Body of pancreas (tissue), 4 donors: ENCODE data around the gene OPN5. TPM values are rescaled to one million over a fixed set of nuclear protein-coding genes. Genes with fewer than 3 reads are reported as not detected.

Experiments
- ATAC-seq: fragments of 150-250 bp; one replicate; pipeline ENCODE4 v1.9.1; 2016
- DNase-seq, 4 donors: peaks; one replicate each; pipeline ENCODE4 v3.0.0-alpha.2; 2019
- H3K27ac ChIP-seq, 4 donors: fragments of 200-600 bp; sonication (generic); 1 replicate in 3 of 4; 2 replicates in 1 of 4; pipeline versions ENCODE4 v1.5.1 to v1.6.1; 2016 to 2019; ENCODE audit warnings: mild to moderate bottlenecking in 1 of 4, mixed read lengths in 1 of 4, moderate library complexity in 1 of 4
- H3K27me3 ChIP-seq, 2 donors: fragments of 200-600 bp; sonication (generic); one replicate each; pipeline ENCODE4 v1.6.0; 2016; ENCODE audit warnings: mild to moderate bottlenecking in 1 of 2
- H3K36me3 ChIP-seq, 2 donors: fragments of 200-600 bp; sonication (generic); replicated peaks in 1 of 2; 2 replicates each; pipeline ENCODE4 v1.5.1; 2016; ENCODE audit warnings: low read depth in 2 of 2; ENCODE audit not compliant: insufficient read depth in 1 of 2
- H3K4me1 ChIP-seq: fragments of 200-600 bp; sonication (generic); one replicate; pipeline ENCODE4 v1.6.0; 2016
- H3K4me3 ChIP-seq, 2 donors: fragments of 200-600 bp; sonication (generic); 1 replicate in 1 of 2; 2 replicates in 1 of 2; pipeline ENCODE4 v1.5.1; 2016 to 2019
- H3K9me3 ChIP-seq, 3 donors: fragments of 200-600 bp; sonication (generic); 1 replicate in 2 of 3; 2 replicates in 1 of 3; pipeline ENCODE4 v1.5.1; 2016
- POLR2A ChIP-seq, 3 donors: fragments of 450-650 bp; IDR thresholded peaks; one replicate each; pipeline ENCODE4 v1.6.1; 2016; ENCODE audit warnings: antibody characterized with exemption in 3 of 3, mild to moderate bottlenecking in 2 of 3
- WGBS, 2 donors: methylation state at CpG; one replicate each; pipeline ENCODE4 v1.1.5; 2017; 5-methylcytosine and 5-hydroxymethylcytosine counted together
- intact Hi-C: fragments of 100-400 bp; cut with DNase I; formaldehyde crosslinking; loops from one replicate; pipeline ENCODE4 v1.15.1; 2023
- total RNA-seq, 2 donors: library from RNA; depleted of rRNA; stranded (reverse); fragments of >200 nt; gene quantifications; one replicate each; pipeline ENCODE4 v1.1.0, GENCODE V29; 2016
- TF ChIP-seq, protein P1 (sequence below), 7 experiments: fragments of 450-650 bp in 4 of 7; fragments of 200-600 bp in 3 of 7; sonication (generic) in 3 of 7; IDR thresholded peaks; one replicate each; pipeline ENCODE4 v1.5.1; 2016 to 2019; ENCODE audit warnings: antibody characterized with exemption in 7 of 7

OPN5 gene
- total RNA-seq, 2 donors from 2014 or later = not detected

DNA sequence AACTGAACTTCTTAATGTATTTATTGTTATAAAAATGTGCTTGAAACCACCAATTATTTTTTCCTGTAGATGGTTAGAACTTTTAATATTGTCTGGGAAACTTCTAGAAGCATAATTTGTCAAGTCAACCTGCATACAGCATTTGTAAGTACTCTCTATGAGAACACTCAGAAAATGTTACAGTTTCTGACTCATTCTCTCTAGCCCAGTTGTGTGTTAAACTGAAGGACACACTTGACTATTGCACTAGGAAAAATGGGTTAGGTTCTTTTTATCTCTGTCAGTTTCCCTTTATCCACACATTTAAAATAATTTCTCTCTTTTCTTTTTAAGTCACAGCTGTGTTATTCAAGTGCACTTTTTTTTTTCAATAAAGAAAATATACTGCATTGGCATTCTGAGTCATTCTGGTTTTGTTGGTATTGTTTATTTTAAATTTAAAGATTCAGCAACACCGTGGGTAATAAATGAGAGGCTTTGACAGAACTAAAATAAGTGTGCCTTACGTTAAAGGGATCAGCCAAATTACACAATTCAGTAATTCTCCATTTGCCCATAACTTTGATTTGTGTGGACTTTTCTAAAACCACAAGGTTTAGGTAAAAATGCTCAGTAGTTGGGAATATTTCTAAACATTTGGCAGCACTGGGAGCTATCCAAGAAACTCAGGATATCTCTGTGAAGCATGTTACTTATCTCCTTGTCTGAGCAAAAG lies 50.7 kb downstream of the OPN5 start:
- no peak for DNase-seq
- WGBS, 2 donors = 19 to 23% methylated on average over 2 of the region's 2 CpGs
- H3K9me3 ChIP-seq = no peaks in the 10 kb centered on the region
- TF ChIP-seq, protein P1, sequence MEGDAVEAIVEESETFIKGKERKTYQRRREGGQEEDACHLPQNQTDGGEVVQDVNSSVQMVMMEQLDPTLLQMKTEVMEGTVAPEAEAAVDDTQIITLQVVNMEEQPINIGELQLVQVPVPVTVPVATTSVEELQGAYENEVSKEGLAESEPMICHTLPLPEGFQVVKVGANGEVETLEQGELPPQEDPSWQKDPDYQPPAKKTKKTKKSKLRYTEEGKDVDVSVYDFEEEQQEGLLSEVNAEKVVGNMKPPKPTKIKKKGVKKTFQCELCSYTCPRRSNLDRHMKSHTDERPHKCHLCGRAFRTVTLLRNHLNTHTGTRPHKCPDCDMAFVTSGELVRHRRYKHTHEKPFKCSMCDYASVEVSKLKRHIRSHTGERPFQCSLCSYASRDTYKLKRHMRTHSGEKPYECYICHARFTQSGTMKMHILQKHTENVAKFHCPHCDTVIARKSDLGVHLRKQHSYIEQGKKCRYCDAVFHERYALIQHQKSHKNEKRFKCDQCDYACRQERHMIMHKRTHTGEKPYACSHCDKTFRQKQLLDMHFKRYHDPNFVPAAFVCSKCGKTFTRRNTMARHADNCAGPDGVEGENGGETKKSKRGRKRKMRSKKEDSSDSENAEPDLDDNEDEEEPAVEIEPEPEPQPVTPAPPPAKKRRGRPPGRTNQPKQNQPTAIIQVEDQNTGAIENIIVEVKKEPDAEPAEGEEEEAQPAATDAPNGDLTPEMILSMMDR (IDR thresholded peaks at IDR 0.05) = no peak
- no peak for TF ChIP-seq POLR2A (IDR thresholded peaks at IDR 0.05)
- H3K36me3 ChIP-seq = no peaks in the 10 kb centered on the region
- no peak for ATAC-seq
- H3K4me1 ChIP-seq = no peaks in the 10 kb centered on the region
- H3K4me3 ChIP-seq = no peak overlapping the region
- H3K27me3 ChIP-seq = no peaks in the 10 kb centered on the region
- H3K27ac ChIP-seq = no peak overlapping the region
- intact Hi-C loops = no loop called here

- ATAC-seq (no peak), DNase-seq (no peak)
- no peak overlapping the region for H3K27ac ChIP-seq
- TF ChIP-seq, protein P1 (IDR thresholded peaks at IDR 0.05) = no peak
- TF ChIP-seq POLR2A (IDR thresholded peaks at IDR 0.05) = no peak
- H3K36me3 ChIP-seq = no peaks in the 10 kb centered on the region
- no peaks in the 10 kb centered on the region for H3K9me3 ChIP-seq
- H3K4me3 ChIP-seq = no peak overlapping the region
- H3K27me3 ChIP-seq = no peaks in the 10 kb centered on the region
- no peaks in the 10 kb centered on the region for H3K4me1 ChIP-seq
- intact Hi-C loops = no loop called here
Measured at GRCh38 chr6:47834196-47834595, 52.4 kb downstream of the OPN5 start.

DNA sequence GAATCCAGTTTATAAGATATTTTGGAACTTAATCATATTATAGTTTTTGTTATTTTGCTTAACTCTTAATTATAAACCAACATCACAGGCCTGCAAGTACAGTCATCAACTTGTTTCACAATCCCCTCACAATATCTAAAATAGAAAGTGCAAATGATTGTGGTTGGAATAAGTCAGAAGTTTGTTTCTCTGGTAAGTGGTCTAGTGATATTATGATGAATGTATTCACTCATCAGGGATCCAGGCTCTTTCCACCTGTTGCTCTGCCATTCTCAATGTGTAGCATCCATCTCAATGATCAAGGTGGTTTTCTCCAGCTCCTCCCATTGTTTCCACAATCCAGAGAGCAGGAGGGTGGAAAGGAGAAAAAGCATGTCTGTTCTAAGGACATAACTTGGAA lies 54.2 kb downstream of the OPN5 start:
- H3K4me3 ChIP-seq = no peak overlapping the region
- intact Hi-C loops = no loop called here
- no peaks in the 10 kb centered on the region for H3K36me3 ChIP-seq
- no peaks in the 10 kb centered on the region for H3K4me1 ChIP-seq
- DNase-seq = no peak
- ATAC-seq = no peak
- H3K27ac ChIP-seq = no peak overlapping the region
- no peaks in the 10 kb centered on the region for H3K9me3 ChIP-seq
- H3K27me3 ChIP-seq = no peaks in the 10 kb centered on the region
- TF ChIP-seq POLR2A (IDR thresholded peaks at IDR 0.05) = no peak
- TF ChIP-seq, protein P1 (IDR thresholded peaks at IDR 0.05) = no peak

GRCh38 chr6:47836639-47837038 lies 54.8 kb downstream of the OPN5 start:
- Histone ChIP-seq H3K27ac (no peak overlapping the region), H3K27me3 (no peaks in the 10 kb centered on the region), H3K4me1 (no peaks in the 10 kb centered on the region), H3K4me3 (no peak overlapping the region), H3K36me3 (no peaks in the 10 kb centered on the region), H3K9me3 (no peaks in the 10 kb centered on the region)
- DNase-seq = no peak
- 52 to 56% methylated on average over 1 of the region's 1 CpG for WGBS, 2 donors
- intact Hi-C loops = no loop called here
- TF ChIP-seq POLR2A (IDR thresholded peaks at IDR 0.05) = no peak
- TF ChIP-seq, protein P1 (IDR thresholded peaks at IDR 0.05) = no peak
- ATAC-seq = no peak

- intact Hi-C loops = no loop called here
- Histone ChIP-seq H3K9me3 (no peaks in the 10 kb centered on the region), H3K4me1 (no peaks in the 10 kb centered on the region), H3K36me3 (no peaks in the 10 kb centered on the region), H3K27me3 (no peaks in the 10 kb centered on the region), H3K4me3 (no peak overlapping the region), H3K27ac (no peak overlapping the region)
- no peak for ATAC-seq
- DNase-seq = no peak
- TF ChIP-seq, protein P1 (IDR thresholded peaks at IDR 0.05) = no peak
- TF ChIP-seq POLR2A (IDR thresholded peaks at IDR 0.05) = no peak
- WGBS, 2 donors = 56 to 73% methylated on average over 1 of the region's 1 CpG
Measured at GRCh38 chr6:47839645-47840044, 57.8 kb downstream of the OPN5 start.
